GM13976 (cell line): Measurements from ENCODE around the gene NDUFB11.

ENCODE experiments used
- DNase-seq: peaks from one replicate; pipeline ENCODE4 v3.0.0; 2012; ENCODE audit warnings: low spot score
- in situ Hi-C: fragments of 300-500 bp; cut with MboI; formaldehyde crosslinking; loops from one replicate; pipeline ENCODE4 v1.12.0; 2022; ENCODE audit warnings: low sequenced_read_pairs, mixed read lengths, inconsistent platforms; ENCODE audit not compliant: unreplicated experiment
- TF ChIP-seq, protein P1 (sequence below): IDR thresholded peaks from 2 replicates; pipeline ENCODE4 v1.5.1; 2012; ENCODE audit warnings: borderline replicate concordance, mild to moderate bottlenecking; ENCODE audit not compliant: insufficient read depth; ENCODE audit errors: extremely low read depth, missing control alignments, control extremely low read depth

The NDUFB11 gene

DNA sequence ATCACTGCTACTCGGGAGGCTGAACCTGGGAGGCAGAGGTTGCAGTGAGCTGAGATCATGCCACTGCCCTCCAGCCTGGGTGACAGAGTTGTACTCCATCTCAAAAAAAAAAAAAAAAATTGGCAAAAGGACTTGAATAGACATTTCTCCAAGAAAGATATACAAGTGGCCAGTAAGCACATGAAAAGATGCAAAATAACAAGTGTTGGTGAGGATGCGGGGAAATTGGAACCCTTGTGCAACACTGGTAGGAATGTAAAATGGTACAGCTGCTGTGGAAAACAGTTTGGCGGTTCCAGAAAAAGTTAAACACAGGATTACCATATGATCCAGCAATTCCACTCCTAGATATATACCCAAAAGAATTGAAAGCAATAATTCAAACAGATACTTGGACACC is 19.9 kb upstream of the NDUFB11 start:
- TF ChIP-seq, protein P1, sequence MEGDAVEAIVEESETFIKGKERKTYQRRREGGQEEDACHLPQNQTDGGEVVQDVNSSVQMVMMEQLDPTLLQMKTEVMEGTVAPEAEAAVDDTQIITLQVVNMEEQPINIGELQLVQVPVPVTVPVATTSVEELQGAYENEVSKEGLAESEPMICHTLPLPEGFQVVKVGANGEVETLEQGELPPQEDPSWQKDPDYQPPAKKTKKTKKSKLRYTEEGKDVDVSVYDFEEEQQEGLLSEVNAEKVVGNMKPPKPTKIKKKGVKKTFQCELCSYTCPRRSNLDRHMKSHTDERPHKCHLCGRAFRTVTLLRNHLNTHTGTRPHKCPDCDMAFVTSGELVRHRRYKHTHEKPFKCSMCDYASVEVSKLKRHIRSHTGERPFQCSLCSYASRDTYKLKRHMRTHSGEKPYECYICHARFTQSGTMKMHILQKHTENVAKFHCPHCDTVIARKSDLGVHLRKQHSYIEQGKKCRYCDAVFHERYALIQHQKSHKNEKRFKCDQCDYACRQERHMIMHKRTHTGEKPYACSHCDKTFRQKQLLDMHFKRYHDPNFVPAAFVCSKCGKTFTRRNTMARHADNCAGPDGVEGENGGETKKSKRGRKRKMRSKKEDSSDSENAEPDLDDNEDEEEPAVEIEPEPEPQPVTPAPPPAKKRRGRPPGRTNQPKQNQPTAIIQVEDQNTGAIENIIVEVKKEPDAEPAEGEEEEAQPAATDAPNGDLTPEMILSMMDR, result no peak
- in situ Hi-C loops, result no loop called here
- no peak for DNase-seq

DNA sequence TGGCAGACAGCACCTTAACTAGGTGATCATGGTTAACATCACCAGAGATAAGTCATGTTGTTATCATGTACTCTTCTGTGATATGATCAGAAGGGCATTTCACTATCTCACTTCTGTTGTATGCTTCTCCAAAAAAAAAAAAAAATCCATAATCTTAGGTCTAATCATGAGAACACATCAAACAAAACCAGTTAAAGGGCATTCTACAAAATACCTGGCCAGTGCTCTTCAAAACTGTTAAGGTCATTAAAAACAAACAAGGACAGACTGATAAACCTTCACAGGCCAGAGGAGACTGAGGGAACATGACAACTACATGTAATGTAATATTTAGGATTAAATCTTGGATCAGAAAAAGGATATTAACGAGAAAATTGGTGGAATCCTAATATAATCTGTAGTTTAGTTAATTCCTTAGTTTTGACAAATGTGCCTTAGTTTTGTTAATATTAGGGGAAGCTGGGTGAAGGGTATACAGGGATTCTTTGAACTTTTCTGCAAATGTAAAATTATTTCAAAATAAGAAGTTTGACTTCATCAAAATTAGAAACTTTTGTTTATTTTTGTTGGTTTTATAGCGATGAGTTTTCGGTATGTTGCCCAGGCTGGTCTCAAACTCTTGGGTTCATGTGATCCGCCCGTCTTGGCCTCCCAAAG is 18.6 kb upstream of the NDUFB11 start:
- TF ChIP-seq, protein P1, result no peak
- in situ Hi-C loops, result no loop called here
- no peak for DNase-seq

DNA sequence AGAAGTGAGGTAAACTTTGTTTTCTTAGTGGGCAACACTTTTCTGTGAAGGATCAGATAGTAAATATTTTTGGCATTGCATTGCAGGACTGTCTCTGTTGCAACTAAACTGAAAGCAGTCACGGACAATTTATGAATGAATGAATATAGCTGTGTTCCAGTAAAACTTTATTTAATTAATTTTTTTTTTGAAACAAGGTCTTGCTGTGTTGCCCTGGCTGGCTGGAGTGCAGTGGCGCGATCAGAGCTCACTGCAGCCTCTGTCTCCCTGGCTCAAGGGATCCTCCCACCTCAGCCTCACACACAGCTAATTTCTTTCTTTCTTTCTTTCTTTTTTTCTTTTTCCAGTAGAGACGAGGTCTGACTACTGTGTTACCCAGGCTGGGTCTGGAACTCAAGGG is 16.3 kb upstream of the NDUFB11 start:
- no peak for DNase-seq
- in situ Hi-C loops, result no loop called here
- TF ChIP-seq, protein P1, result no peak

DNA sequence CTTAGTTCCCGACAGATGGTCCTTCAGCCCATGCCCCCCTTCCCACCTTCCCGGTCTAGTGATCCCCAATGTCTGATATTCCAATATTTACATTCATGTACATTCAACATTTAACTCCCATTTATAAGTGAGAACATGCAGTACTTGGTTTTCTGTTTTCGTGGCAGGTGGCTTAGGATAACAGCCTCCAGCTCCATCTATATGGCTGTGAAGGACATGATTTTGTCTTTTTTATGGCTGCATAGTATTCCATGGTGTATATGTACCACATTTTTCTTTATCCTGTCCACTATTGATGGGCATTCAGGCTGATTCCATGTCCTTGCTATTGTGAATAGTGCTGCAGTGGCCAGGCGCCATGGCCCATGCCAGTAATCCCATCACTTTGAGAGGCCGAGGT is 14.3 kb upstream of the NDUFB11 start:
- no peak for DNase-seq
- in situ Hi-C loops, result no loop called here
- TF ChIP-seq, protein P1, result no peak

DNA sequence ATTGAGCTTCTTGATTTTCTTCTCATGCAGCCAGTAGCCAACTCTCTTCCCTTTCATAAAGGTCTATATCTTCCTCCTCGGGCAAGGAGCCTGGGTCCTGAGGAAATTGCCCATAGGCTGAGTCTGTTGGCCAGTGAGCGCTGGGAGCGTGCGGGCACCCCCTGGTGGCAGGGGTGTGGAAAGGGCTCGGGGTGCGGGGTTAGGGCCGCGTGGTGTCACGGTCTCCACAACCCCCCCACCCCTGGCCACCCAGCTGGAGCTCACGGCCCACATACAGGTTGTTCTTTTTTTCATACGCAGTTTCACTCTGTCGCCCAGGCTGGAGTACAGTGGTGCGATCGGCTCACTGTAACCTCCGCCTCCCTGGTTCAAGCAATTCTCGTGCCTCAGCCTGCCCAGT is 13.6 kb upstream of the NDUFB11 start:
- DNase-seq, result no peak
- TF ChIP-seq, protein P1, result no peak
- in situ Hi-C loops, result no loop called here

DNA sequence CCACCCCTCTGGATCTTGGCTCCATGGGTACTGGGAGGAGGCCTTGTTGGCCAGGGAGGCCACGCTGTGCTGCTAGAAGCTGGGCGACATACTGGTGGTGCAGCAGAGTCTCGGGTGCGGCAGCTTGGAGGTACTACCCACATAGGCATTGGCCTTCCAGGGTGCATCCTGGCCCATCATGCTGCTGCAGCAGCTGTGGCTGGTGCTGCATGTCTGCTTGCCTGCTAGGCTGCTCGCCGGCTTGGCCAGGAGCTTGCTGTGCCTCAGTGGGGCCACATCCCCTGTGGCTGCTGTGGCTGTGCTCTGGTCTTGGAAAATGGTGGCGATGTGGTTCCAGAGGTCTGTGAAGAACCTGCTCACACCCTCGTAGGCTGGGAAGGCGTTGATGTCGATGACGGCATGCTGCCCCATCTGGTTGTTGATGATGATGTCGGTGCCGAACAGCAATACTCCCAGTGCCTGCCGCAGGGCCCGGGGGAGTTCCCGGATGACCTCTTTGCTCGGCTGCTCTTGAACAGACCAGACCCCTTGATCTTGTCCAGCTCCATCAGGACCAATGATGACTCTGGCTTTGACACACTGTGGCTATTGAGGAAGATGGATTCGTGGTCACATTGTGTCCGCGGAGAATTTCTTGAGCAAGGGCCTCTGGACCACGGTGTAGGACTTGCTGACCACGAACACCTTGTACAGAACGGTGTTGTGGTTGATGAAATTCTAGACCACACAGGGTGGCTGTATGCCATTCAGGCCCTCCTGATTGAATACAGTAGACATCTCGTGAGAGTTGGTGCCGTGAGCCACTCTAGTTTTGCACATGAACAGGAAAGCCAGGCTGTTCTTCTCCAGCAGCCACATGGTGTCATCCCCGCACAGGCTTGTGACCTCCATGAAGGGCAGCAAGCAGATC is 12.4 kb upstream of the NDUFB11 start:
- in situ Hi-C loops, result no loop called here
- no peak for DNase-seq

More for the DNA sequence above, 12.4 kb upstream of the NDUFB11 start:
- TF ChIP-seq, protein P1, result no peak
